IPS DF 4.7 (cell line): Measurements from ENCODE around the gene TCERG1L.

ENCODE experiments used
- DNase-seq: peaks from one replicate; pipeline ENCODE4 v3.0.0-alpha.2; 2013; ENCODE audit warnings: low spot score; ENCODE audit errors: extremely low read depth

The TCERG1L gene

DNA sequence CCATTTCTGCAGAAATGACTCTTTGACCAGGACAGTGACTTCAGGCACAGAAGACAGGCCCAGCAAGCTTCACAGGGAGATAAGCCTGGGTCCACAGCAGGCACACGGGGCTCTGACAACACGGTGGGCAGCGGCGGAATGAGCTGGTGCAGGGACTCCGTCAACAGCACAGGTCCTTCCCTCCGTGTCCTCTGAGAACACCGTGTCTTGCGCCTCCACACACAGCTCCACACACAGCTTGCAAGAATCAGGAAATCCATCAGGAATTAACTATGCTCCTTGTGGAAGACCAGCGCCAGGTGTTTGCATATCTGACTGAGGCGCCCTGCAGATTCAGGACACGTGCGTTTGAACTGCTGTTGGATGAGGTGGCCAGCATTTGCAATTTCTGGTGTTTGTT lies 39.6 kb downstream of the TCERG1L start:
- DNase-seq, result no peak

DNA sequence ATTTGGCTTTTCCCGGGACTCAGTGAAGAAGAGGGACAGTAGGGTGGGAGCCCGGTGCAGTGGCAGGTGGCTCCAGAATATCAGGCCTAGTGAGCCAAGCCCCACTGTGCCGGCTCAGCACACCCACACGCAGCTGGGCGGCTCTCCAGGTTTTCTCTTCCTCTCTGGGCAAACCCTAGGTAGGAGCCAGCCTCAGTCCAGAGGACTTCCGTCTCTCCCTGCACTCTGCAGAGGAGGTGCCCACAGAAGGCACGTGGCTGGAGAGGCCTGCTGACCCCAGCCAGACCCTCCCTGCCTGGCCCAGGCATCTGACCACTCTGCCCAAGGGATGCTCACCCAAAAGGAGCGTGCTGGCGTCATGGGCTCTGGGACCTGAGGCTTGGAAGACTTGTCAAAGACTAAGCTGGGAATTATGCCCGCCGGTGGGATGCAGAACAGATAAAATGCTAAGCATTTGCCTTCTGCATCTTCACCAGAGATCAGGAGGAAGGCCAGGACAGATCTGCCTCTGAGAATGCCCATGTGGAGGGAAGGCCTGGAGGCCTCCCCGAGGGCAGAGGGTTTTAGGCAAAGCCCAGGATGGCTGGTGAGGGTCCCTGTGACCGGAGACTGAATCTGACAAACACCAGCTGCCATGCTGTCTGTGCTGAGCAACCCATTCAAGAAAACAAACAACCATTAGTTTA lies 40.2 kb downstream of the TCERG1L start:
- no peak for DNase-seq

DNA sequence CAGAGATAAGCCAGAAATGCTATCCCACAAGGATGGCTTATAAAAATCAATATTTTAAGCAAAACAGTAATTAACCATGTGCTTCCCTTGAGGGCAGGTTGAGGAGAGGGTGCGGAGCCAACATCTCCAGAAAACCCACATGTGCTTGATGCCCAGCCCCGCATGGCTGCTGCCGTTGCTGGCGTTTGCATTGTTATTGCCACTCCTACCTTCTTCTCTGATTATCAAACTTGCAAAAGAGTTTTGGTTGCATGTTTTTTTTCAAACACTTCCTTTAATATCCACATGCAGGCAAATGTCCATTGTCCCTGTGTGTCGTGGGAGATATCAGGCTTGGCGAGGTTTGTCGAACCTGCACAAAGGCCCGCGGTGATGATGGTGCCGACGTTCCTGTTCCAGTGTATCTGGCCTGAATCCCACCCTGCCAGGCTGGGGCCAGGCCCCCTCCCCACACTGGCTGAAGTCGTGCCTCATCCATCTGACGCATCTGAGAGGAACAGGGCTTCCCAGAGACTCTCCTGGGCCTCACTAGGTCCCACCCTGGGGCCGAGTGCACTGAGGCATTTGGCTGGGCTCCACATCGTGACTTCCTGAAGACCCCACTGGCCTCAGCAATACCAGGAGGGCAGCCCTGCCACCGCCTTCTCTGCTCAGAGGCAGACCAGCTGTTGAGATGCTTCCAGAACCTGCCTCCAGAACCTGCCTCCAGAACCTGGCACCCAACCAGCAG lies 40.9 kb downstream of the TCERG1L start:
- no peak for DNase-seq

DNA sequence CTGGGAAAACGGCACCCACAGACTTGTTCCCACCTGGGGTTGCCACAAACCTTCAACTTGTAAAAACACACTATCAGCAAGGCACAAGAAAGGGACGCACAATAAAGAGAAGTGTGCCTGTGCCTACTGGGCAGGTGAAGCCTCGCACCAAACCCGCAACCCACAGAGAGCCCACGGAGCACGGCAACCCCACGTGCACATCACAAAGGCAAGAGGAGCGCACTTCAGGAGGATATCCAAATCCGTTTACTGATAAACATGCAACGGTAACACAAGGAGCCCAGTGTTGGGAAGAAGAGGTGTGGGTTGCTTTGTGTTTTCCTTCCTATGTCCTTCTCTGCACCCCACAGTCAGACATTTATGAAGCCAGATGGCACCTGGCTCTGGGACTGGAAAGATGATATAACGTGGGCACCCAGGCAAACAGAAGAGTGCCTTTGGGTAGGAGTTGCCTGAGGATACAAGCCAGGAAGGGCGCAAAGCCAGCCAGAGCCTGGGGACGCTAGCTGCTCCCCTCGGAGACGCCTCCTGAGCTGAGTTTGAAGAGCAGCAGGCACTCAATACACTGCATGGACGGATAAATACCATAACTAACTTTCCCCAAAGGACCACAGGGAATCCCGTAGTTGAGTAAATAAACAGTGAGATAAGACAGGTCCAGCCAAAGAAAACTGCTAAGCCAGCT lies 41.6 kb downstream of the TCERG1L start:
- no peak for DNase-seq

DNA sequence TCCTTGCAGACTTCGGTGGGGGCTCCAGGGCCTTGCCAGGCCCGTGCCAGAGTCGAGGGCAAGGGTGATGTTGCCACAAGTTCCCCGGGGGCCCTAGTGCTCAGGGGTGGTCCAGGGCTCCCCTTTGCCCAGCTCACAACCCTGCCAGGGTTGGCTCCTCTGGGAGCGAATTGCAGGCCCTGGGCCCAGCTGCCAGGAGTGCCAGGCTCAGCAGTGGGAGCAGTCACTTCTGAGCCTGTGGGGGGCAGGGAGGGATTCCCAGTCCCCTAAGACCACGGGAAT lies 43.8 kb downstream of the TCERG1L start:
- no peak for DNase-seq

DNA sequence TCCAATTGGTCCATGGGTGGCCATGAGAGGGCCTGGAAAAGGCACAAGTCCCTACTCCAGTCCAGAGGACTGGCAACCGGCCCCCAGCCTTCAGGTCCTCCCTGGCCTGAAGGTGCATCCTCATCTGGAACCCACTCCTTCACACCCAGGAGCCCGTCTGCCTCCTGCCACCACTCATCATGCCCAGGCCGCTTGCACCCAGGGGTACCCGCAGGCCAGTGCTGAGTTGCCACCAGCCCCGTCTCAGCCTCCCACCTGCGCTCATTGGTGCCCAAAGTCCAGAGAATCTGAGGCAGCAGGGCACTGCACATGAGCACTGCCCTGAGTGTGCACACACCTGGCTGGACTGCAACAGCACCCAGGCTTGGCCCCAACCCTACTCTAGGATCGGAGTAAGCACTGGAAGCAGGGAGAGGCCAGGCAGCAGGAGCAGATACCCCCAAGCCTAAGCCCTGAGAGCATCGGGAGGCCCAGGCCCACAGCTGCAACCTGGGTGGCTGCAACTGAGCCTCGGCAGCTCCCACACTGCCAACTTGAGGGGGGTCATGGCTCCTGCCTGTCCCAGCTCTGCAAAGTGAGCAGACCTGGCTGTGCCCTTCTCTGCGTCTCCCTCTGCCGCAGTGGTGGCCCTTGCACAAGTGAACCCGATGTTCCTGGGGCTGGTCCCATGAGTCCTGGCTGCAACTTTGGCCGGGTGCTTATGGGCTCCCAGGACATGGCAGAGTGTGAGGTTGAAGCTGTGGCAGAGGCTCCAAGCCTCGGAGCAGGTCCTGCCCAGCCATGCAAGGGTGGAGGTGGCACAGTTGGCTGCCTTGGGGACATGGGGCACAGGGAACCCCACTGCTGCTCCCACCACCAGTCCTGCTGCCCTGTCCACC lies 44.3 kb downstream of the TCERG1L start:
- DNase-seq, result no peak

DNA sequence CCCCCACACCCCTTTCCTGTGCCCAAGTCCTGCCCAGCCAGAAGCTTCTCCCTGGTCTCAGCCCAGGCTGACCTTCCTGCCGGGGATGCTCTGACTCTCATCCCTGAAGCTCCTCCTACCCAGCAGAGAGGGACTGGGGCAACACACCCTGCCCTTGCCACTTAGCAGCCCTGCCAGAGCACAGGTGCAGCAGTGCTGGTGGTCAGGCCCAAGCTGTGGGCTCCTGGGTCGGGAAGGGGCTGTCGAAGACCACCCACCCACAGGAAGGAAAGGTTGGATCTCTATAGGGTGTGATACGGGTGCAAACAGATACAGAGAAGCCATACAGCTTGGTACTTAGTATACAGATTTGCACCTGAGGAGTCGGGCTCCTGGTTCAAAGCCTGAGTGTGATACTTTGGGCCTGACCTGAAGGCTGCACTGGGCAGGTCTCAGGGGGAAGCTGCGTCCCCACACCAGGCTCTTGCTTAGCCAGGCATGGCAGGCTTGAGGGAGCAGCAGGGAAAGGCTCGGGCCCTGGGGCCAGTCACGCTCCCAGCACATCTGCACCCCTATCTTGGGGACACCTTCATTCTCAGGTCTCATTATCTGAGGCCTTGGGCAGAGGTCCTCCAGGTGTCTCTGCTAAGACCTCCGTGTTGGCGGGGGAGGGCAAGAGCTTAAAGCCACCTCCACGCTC lies 47.3 kb downstream of the TCERG1L start:
- DNase-seq, result no peak

DNA sequence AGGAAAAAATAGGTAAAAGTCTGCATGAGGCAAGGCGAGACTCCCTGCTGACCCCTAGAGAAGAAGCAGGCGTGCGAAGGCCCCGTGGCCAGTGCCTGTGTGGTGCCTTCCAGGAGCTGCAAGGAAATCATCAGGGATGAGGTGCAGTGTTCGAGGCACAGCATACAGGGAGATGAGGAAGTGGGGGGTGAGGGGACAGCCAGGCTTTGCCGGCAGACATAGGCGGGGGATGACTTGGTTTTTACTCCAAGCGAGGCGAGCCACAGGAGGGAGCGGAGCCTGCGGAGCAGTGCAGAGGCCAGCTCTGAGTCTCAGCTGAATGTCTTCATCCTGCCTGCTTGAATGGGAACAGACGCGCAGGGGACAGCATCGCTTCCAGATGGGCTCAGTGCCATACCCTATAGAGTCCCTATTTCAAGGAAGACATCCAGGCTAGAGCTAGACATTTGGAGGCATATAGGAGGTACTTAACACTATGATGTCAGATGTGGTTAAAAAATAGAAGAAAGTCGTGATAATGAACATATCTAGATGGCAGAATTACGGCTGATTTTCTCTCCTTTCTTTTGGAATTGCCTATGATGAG lies 49.5 kb downstream of the TCERG1L start:
- no peak for DNase-seq

DNA sequence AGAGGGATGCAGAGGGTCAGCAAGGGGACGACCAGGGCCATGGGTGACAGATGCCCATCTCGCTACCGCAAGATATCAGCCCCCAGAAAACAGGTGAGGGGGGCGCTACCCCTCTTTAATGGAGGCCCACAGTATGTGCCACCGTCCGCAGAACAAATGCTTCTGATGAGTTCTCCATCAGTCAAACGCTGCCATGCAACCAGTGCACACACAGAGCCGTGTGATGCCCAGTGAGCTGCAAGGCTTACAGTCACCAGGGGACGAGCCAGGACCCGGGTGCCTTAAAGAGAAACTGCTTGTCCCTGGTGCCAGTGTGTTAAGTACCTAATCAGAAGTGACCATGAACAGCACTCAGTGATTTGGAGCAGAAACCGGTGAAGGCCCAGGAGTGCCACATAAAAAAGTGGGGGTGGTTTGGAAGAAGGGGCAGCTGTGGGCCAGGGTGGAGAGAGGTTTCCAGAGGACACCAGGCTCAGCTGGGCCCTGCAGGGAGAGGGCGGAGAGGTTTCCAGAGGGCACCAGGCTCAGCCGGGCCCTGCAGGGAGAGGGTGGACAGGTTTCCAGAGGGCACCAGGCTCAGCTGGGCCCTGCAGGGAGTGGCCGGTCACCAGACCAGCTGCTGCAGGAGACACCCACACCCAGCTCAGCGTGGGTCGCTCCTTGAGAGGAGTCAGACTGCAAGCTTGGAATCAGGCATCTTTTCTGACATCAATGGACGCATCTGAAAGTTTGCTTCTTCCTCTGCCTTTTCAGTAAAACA lies 50.9 kb downstream of the TCERG1L start:
- DNase-seq, result no peak

DNA sequence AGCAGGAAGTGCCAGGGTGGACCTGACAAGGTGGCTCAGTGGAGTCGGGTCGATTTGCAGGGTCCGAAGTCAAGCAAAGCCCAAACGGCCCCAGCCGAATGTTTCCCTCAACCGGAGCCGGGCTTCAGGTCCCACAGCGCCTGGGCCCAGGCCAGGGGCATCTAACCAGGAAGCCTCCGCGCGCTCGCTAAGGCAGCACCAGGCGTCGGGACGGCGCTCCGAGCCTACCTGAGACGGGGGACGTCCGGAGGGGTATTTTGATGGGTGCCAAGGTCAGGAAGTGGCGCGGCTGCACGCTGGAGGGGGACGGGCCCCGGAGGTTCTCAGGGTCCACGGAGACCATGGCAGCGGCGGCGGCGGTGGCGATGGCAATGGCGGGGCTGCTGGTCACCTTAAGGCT lies 51.5 kb downstream of the TCERG1L start:
- no peak for DNase-seq

DNA sequence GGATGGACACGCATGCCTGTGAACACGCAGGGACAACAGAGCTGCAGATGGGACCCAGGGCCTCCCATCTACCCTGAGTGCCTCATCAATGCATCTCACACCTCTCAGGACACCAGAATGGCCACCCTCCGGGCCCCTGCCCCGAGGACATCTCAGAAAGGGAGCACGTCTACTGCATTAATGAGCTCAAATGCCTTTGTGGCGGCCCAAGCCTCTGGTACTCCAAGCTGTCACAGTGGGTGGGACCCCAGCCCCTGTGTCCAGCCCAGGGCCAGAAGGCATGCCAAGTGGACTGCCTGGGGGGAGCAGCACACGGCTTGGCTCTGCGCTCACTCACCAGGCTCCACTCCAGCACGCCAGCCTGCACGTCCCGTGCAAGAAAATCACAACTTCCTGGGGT lies 52.0 kb downstream of the TCERG1L start:
- DNase-seq, result no peak

DNA sequence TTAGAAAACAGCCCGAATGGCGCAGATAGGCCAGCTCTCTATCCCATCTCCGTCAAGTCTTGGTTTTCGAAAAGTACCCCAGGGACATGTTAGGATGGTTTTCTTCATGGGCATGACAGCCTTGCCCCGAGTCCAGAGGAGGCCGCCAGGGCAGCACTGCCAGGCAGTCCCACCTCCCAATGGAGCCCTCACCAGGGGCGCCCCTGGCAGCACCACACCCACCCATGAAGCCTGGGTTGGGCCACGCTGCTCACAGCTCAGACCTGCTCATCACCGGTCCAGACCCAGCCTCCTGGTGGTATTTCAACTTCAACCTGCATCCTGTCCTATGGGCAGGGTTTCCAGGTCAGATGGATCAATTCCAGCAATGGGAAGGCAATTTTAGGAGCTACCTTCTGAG lies 53.3 kb downstream of the TCERG1L start:
- DNase-seq, result no peak

DNA sequence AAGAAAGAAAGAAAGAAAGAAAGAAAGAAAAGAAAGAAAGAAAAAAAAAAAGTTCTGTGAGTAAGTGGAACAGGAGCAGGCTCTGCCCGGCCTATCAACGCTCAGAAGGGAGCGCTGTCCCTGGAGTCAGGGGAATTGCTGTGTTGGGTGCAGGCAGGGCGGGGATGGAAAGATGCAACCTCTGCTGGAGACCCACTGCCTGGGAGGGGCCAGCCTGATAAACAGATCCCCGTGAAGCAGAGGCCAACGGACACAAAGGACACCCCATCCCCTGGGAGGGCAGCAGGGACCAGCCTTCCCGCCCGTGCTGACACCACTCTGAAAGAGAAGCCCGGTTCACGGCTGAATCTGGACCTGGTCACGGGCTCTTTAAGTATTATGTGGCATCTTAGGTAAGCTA lies 54.5 kb downstream of the TCERG1L start:
- no peak for DNase-seq

DNA sequence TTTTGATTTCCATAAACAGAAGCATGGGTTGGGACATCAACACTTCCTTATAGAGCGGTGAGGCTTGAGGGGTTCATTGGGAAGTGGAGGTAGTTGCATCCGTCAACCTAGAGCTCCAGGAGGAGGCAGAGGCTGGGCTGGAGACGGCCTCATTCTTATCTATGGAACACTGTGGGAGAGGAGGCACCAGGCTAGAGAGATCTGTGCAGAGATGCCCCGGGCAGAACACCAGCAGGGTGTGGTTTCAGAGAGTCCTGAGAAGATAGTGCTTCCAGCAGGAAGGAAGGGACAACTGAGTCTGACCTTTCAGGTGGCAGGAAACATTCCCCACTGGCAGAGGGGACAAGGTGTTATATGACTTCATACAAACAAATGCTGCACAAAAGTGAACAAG lies 56.7 kb downstream of the TCERG1L start:
- no peak for DNase-seq

DNA sequence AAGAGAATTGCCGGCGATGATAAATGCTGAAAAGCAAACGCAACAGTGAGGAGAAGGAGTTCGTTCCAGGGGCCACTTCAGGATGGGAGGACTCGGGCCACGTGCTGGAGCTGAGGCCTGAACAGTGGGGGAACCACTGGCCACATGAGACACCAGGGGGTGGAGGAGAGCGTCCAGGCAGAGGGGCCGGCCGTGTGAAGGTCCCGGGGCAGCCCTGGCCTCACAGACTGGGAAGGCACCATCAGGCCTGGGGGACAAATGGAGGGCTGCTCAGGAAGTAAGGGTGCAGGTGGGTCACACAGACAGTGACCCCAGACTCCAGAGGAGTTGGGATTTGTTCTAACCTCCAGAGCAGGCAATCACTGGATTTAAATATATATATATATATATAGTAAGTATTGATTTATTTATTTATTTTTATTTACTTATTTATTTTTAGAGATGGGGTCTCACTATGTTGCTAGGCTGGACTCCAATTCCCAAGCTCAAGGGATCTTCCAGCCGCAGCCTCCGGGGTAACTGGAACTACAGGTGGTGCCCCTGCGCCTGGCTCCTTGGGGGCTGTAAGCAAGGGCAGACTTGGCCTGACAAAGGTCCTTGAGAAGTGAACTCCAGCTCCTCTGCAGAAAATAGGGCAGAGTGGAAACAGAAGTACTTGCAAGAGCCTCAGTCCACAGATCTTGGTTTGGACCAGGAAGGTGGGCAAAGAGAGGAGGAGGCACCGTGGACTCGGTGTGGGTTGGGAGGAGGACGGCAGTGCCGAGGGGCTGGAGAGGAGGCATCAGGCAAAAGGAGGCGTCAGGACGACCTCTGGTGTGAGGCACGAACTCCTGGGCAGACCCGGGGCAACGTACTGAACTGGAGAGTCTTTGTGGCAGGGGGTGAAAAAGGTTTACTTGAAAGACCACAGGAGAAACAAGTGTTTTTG lies 57.3 kb downstream of the TCERG1L start:
- DNase-seq, result no peak

DNA sequence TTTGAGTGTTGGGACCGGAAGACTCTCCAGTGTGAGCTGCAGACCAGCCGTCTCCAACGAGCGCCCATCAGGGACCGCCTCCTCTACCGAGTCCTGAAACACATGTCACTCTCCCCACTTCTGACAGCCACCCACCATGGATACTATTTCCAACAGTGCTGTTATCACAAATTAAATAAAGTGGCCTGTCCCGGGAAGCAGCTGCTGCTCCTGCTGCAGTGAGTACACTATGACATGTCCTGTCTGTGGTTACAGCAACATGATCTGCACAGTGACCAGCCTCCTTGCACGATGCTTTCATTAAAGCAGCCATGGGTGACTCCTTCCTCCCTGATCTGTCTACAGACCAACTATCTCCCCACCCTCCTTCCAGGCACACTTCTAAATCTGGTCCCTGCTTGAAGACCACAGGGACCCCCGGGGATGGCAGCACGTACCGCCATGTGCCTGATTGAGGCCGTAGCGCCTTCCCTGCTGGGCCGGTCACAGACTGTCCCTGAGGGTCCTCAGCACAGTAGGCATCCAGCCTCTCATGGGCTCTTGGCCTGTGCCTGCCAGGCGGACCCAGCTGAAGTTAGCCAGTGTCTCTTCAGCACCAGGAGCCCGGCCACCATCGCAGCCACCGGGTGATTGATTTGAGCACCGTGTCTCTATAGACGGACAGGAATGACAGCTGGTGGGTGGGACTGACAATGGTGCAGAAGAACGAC lies 58.8 kb downstream of the TCERG1L start:
- no peak for DNase-seq

DNA sequence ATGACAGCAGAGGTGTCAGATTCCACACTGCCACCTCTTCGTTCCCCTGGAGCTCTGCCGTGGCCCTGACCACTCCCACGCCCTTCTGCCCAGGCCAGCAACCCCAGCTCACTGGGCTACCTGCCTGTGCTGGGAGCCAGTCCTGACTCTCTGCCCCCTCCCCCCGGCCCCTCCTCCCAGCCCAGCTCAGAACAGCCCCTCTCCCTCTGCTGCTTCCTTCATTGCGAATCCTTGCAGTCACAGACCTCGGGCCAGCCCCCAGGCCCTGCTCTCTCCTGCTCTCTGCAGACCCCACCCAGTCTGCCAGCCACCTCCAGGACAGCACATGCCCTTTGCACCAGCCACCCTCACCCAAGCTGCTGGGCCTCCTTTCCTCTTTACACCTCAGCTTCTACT lies 60.4 kb downstream of the TCERG1L start:
- DNase-seq, result no peak

DNA sequence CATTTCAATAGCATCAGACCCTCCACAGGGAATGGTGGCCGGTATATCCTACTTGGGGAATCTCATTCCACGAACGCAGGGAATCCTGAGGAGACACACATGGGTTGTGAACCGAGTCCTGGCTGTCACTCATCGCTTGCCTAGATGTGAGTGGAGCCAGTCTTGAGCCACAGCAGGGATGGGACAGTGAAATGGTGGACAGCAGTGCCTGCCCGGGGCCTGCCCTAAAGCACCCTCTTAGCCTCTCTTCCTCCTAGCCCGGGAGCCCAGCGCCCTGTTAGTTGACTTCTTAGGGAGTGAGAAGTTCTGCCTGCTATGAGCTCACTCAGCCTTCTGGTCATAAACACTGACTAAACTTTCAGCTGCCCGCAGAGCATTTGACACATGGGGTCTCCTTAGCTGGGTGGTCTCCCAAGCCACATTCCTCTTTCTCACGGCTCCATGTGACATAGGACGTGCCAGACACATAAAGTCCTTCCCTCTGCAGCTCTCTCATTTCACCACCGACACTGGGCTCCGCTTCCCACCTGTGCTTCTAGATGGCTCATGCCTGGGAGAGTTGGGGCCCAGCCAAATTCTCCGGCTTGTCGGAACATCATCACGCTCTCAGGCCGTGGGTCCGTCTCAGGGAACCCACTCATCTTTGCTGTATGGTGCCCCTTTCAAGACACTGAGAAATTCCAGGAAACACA lies 60.9 kb downstream of the TCERG1L start:
- DNase-seq, result no peak
